MM.1S (cell line): Measurements from ENCODE around the gene SLC3A2.

Experiments used
- EZH2 ChIP-seq: fragments of 300-600 bp; sonication (generic); optimal IDR thresholded peaks from 2 replicates; pipeline ENCODE3; 2017; ENCODE audit warnings: low read depth, mild to moderate bottlenecking, antibody characterized with exemption, low read length, mixed read lengths
- EZH2phosphoT487 ChIP-seq: fragments of 300-600 bp; sonication (generic); IDR thresholded peaks from 2 replicates; pipeline ENCODE4 v1.6.1; 2018; ENCODE audit warnings: antibody characterized with exemption, low read length
- TF ChIP-seq, protein P1 (sequence below): fragments of 300-600 bp; sonication (generic); IDR thresholded peaks from 2 replicates; pipeline ENCODE4 v1.5.1; 2016; ENCODE audit warnings: antibody characterized with exemption, low read length, mixed read lengths

DNA sequence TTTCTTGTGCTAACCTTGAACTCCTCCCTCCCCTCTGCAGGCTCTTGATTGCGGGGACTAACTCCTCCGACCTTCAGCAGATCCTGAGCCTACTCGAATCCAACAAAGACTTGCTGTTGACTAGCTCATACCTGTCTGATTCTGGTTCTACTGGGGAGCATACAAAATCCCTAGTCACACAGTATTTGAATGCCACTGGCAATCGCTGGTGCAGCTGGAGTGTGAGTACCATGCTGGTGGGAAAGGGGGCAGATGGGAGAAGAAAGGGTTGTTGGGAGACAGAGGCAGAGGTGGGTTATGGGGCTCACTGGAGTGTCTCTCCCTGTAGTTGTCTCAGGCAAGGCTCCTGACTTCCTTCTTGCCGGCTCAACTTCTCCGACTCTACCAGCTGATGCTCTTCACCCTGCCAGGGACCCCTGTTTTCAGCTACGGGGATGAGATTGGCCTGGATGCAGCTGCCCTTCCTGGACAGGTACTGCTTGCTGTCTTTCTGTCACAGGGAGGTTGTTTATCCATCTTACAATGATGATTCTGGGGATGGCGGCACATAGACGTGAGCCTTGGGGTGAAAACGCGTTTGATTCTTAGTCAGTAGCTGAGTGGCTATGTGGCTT, 4.5 kb downstream of the SLC3A2 start:
- TF ChIP-seq, protein P1, sequence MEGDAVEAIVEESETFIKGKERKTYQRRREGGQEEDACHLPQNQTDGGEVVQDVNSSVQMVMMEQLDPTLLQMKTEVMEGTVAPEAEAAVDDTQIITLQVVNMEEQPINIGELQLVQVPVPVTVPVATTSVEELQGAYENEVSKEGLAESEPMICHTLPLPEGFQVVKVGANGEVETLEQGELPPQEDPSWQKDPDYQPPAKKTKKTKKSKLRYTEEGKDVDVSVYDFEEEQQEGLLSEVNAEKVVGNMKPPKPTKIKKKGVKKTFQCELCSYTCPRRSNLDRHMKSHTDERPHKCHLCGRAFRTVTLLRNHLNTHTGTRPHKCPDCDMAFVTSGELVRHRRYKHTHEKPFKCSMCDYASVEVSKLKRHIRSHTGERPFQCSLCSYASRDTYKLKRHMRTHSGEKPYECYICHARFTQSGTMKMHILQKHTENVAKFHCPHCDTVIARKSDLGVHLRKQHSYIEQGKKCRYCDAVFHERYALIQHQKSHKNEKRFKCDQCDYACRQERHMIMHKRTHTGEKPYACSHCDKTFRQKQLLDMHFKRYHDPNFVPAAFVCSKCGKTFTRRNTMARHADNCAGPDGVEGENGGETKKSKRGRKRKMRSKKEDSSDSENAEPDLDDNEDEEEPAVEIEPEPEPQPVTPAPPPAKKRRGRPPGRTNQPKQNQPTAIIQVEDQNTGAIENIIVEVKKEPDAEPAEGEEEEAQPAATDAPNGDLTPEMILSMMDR: no peak
- TF ChIP-seq EZH2phosphoT487: no peak
- no peak for TF ChIP-seq EZH2
